Brain pericyte (primary cell): ENCODE data around the gene GPRASP2.
"Not testable (repeated sequence)": the region's sequence is repeated elsewhere in the genome, so short reads cannot be mapped to it uniquely, and the experiment has no call there.

ENCODE experiments used
- DNase-seq: peaks from one replicate; pipeline ENCODE4 v3.0.0-alpha.2; 2012; ENCODE audit warnings: low read depth, low spot score

GPRASP2 gene

DNA sequence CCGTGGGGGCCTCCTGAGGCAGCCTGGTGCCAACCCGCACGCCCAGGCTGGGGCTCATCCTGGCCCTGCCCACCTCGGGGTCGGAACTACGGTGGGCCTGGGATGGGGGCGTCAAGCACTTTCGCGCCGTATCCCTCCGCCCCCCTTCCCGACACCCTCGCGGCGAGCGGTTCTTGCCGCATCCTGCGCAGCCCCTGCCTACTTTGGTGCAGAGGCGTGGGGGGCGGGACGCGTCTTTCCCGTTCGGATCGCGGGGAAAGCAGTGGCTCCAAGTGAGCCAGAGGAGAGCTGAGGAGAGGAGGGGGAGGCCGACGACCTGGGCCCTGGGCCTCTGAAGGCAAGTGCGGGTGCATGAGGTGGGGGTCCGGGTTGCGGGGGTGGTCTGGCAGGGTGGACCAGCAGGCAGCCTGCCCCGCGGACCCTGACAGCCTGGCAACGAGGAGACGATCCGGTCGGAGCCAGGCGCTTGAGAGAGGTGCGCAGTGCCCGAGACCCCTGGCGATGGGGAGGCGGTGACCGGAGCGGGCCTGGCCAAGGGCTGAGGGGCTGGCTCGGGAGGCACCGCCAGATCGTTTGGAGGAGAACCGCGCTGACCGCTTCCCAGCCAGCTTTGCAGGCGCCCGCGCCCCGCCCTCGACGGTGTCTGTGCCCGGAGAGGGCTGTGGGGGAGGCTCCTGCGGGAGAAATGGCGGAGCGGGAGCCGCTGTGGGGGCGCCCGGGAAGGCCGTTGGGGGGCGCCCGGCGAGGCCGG, at the start of gene GPRASP2:
Gene GPRASP2, plus strand, starts transcription at position 233 of the 751 bp plus-strand sequence. CDS start 2,422 bp downstream, outside the sequence.
- no peak for DNase-seq

DNA sequence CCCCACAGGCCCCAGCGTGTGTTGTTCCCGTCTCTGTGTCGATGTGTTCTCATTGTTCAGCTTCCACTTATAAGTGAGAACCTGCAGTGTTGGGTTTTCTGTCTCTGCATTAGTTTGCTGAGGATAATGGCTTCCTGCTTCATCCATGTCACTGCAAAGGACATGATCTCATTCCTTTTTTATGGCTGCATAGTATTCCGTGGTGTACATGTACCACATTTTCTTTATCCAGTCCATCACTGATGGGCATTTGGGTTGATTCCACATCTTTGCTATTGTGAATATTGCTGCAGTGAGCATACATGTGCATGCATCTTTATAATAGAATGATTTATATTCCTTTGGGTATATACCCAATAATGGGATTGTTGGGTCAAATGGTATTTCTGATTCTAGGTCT, 48.4 kb upstream of the GPRASP2 start:
- not testable (repeated sequence) for DNase-seq

GRCh38 chrX:102667034-102667433, 45.2 kb upstream of the GPRASP2 start:
- not testable (repeated sequence) for DNase-seq

- DNase-seq, result no peak
Measured at GRCh38 chrX:102669526-102669925, 42.7 kb upstream of the GPRASP2 start.

DNA sequence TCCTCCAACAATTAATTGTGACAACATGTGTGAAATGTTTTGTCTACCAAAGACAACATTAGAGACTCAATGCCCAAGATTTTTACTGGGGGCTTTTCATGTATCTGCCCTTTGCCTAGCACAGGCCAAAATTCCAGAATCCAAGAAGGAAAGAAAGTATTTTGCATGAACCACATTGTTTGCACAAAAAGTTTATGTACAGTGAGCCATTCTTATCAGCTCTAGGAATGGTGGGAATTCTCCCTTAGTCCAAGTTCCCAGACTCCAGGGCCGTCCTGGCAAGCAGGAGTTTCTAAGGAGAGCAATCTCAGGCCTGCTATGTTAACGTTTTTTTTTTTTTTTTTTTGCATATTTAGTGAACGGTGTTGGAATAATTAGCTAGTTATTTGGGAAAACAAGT, 39.4 kb upstream of the GPRASP2 start:
- no peak for DNase-seq

- not testable (repeated sequence) for DNase-seq
Measured at GRCh38 chrX:102677479-102677878, 34.8 kb upstream of the GPRASP2 start.

DNA sequence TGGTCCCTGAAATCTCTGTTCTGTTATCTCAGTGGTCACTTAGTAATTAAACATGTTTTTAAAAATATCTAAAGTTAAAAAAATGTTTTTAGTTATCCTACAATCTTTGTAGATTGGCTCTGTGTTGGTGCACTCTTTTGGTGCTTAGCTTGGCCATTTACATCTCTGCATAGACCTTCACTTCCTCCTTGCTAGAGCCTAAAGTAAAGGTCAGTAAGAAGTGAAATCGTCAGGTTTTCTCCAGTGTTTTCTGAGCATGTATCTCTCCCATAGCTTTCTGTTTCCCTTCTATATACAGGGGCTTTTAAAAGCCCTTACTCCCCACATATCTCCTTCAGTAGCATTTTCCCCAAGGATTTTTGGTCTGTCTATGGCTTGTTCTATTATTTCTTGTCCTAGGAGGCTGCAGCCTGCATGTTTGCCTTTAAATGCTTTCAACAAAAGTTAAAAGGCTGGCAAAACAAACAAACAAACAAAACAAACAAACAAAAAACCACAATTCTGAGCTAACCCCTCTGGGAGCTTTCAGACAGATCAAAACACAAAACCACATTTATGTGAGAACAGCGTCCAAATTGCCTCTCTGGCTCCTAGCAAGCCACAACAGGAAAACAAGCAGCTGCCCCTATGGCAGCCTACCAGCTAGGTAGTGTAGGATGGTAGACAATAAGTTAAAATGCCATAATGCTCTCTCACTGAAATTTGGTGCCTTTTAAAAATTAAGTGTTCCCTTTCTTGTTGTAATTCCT, 27.3 kb upstream of the GPRASP2 start:
- DNase-seq, result no peak

GRCh38 chrX:102694749-102695148, 17.5 kb upstream of the GPRASP2 start:
- no peak for DNase-seq

DNA sequence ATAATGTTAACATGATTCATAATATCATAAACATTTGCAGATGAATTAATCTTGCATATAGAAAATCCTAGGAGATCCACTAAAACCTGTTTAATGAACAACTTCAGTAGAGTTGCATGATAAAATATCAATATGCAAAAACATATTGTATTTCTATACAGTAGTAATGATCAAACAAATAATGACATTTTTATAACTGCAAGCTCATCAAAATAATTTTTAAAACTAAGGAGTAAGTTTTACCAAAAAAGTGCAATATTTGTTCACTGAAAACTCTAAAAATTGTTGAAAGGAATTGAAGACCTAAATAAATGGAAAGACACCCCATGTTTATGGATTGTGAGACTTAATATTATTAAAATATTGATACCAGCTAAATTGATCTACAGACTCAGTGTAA, 15.9 kb upstream of the GPRASP2 start:
- no peak for DNase-seq

- DNase-seq, result no peak
Measured at GRCh38 chrX:102697494-102697893, 14.8 kb upstream of the GPRASP2 start.

- no peak for DNase-seq
Measured at GRCh38 chrX:102708900-102709299, 3.3 kb upstream of the GPRASP2 start.

DNA sequence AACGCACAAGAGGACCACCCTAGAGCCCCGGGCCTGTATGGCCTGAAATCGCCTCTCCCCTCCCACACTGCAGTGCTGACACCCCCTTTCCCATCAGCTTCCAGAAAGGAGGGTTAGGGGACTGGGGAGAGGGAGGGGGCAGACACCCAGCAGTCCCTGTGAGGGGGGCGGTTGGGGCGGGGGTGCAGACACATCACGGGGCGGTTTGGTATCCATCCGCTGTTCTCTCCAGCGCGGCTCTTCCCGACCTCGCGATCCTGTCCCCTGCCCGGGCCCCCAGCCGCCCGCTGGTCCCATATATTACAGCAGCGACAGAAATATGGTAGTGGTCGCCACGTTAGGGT, 404 bp upstream of the GPRASP2 start:
- DNase-seq, result no peak

DNA sequence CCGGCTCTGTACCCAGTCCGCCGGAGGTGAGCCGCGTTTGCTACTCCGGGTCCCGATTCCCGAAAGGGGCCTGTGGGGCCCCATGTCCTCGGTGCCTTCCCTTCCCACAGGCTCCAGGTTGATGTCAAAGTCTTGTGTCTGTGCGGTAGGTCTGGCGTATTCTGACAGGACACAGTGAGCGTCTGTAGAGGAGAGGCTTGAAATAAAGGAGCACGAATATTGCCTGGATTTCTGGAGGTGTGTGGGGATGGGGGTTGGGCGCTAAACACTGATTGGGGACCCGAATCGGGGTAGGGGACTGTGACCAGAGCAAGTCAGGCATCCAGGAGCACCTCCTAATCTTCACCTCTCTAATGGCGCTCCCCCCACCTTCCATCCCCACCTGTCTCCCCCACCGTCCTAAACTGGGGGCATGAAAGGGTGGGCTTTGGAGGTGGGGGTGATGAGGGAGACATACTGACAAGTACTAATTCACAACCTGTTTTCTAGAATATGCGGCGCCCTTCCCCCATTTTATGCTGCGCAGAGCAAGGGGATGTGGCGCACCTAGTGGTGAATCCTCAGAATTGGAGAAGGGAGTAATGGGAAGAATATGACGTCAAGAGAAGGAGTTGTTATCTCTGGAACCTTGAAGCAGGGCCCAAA, 855 bp downstream of the GPRASP2 start:
- peak; percentile 10 for DNase-seq

DNA sequence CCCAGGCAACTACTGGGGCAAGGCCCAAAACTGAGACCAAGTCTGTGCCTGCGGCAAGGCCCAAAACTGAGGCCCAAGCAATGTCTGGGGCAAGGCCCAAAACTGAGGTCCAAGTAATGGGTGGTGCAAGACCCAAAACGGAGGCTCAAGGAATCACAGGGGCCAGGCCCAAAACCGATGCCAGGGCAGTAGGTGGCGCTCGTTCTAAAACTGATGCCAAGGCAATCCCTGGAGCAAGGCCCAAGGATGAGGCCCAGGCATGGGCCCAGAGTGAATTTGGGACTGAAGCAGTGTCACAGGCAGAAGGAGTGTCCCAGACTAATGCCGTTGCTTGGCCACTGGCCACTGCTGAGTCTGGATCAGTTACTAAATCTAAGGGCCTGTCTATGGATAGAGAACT, 2.7 kb downstream of the GPRASP2 start:
- no peak for DNase-seq

DNA sequence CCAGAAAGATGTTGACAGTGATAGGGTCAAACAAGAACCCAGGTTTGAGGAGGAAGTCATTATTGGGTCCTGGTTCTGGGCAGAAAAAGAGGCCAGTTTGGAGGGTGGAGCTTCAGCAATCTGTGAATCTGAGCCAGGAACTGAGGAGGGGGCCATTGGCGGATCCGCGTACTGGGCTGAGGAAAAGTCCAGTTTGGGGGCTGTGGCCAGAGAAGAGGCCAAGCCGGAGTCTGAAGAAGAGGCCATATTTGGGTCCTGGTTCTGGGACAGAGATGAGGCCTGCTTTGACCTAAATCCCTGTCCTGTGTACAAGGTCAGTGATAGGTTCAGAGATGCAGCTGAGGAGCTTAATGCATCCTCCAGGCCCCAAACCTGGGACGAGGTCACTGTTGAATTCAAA, 3.7 kb downstream of the GPRASP2 start:
- DNase-seq, result no peak

DNA sequence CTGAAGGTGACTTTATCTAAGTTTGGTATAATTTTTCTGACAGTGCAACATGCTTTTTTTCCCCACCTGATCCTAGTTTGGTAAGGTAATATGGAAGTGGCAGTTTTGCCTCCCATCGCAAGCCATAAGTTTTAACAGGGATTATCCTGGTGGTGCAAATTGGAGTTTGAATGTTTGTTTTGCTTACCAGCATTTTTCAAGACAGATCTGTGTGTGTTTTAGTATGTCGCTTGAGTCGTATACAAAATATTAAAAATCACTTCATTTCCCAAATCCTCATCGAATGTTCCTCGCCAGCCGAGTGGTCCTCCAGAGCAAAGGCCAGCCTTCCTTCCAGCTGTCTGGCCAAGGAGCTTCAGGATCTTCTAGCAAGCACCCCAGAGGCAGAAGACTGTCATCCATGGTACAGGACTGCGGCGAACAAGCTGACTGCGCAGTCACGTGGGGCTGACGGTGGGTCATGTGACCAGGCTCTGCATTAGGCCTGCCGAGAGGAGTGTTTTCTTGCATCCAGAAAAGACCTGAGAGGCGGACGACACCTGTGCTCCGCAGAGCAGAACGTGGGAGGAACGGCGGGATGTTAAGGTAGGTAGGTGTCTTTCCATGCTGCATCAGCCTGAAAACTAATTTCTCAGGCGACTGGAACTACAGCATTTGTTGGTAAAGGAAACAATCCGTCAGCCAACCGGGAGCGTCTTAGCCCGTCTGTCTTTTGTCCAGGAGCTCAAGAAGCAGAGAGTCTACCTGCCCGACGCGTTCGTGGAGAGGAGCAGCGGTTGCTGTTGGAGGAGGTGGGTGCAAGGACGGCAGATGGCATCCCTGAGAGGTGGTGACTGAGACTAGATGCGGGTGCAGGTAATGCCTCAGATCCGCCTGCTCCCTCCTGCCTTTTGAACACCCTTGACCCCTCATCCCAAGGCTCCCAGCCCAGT, 8.3 kb downstream of the GPRASP2 start, which contains the start of gene GPRASP3:
Gene GPRASP3, plus strand, starts transcription at position 507 of the 932 bp plus-strand sequence. CDS start 28,253 bp downstream, outside the sequence.
- DNase-seq, result peak; percentile 41

- DNase-seq, result not testable (repeated sequence)
Measured at GRCh38 chrX:102721169-102721506, 8.9 kb downstream of the GPRASP2 start.

GRCh38 chrX:102723456-102723855, 11.2 kb downstream of the GPRASP2 start:
- DNase-seq, result no peak

- no peak for DNase-seq
Measured at GRCh38 chrX:102727761-102728160, 15.5 kb downstream of the GPRASP2 start.

DNA sequence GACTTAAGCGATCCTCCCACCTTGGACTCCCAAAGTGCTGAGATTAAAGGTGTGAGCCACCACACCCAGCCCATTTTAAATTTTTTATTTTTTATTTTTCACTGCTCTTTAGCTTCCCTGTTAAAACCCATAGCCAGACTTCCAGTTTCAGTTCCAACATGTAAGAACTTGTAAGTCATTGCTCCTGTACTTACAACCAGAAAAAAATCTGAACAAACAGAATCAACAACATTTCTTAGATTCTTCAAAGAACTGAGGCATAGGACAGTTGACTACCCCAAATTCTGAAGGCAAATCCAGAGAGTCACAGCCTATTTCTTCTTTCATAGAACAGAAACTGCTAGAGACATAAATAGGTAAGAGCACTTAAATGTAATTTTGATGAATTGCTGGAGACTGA, 16.4 kb downstream of the GPRASP2 start:
- no peak for DNase-seq

DNA sequence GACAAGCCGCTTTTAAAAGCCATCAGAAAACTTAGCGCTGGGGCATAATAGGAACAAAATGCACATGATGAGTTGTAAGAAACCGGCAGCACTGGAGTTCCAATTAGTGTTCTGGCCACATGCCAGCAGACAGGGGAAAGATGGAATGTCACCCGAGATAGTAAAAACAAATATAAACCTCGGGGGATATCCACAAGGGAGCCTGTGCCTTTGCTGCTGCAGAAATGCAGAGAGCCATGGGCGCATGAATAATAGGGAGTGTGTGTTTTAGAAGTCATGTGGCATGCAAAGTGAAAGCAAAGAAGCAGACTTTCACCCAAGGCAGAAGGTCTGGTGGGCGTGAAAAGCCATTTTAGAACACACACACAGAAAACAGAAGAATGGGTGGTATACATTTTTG, 27.4 kb downstream of the GPRASP2 start:
- DNase-seq, result no peak

DNA sequence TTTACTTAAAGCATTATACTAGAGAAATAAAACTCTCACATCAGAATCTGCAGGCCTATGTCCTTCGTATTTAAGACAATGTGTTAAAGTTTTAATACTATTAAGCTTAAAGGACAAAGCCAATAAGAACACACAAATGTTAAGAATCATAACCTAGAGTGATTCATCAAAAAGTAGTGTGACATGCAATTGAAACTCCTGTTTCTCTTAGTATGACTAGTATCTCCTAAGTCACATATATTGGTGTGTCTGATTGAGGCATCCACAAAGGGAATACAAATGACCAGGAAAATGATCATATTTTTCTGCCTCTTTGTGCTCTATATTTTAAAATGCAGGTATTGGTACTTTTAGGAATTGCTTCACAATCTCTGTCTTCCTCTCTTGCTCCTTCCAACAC, 32.1 kb downstream of the GPRASP2 start:
- no peak for DNase-seq
